ENCODE data around the gene RPE. TPM values are rescaled to one million over a fixed set of nuclear protein-coding genes. Genes with fewer than 3 reads are reported as not detected.

Gene RPE
- total RNA-seq, 1 experiment from 2014 or later: 94.9 TPM

DNA sequence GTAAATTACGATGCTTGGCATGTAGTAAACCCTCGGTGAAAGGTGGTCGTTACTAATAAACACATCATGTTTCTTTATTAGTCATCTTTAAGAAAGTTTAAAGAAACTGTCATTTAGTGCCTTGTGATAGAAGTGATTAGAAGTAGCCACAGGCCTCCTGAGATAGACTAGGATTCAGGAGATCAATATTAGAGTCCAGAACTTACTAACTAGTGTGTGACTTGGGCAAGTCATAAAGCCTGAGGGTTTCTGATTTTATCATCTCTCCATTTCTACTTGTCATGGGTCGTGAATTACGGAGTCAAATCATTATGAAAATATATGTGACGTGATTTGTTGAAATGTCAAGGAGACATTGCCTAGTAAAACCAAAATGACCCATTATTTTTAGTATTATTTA, 6.7 kb downstream of the RPE start:
- H3K4me1 Mint-ChIP-seq (ENCODE audit: low read depth, unreplicated experiment): peaks cover 40% of the 10 kb centered on the region
- peaks cover 32% of the 10 kb centered on the region for H3K36me3 Mint-ChIP-seq (ENCODE audit: insufficient read depth, unreplicated experiment)
- H3K9me3 Mint-ChIP-seq (ENCODE audit: low read depth, unreplicated experiment): no peaks in the 10 kb centered on the region
- DNase-seq: no peak
- H3K27me3 Mint-ChIP-seq (ENCODE audit: unreplicated experiment): no peaks in the 10 kb centered on the region
- no peak overlapping the region for H3K27ac Mint-ChIP-seq (ENCODE audit: unreplicated experiment)
- CTCF ChIA-PET: no interaction called here
- BruUV-seq (replicated peaks): no TSS peak
- TF ChIP-seq, protein P1, sequence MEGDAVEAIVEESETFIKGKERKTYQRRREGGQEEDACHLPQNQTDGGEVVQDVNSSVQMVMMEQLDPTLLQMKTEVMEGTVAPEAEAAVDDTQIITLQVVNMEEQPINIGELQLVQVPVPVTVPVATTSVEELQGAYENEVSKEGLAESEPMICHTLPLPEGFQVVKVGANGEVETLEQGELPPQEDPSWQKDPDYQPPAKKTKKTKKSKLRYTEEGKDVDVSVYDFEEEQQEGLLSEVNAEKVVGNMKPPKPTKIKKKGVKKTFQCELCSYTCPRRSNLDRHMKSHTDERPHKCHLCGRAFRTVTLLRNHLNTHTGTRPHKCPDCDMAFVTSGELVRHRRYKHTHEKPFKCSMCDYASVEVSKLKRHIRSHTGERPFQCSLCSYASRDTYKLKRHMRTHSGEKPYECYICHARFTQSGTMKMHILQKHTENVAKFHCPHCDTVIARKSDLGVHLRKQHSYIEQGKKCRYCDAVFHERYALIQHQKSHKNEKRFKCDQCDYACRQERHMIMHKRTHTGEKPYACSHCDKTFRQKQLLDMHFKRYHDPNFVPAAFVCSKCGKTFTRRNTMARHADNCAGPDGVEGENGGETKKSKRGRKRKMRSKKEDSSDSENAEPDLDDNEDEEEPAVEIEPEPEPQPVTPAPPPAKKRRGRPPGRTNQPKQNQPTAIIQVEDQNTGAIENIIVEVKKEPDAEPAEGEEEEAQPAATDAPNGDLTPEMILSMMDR (IDR thresholded peaks at IDR 0.05; ENCODE audit: unreplicated experiment): no peak
- intact Hi-C loops (cut with micrococcal nuclease; ENCODE audit: unreplicated experiment): no loop called here
- no peak overlapping the region for H3K4me3 Mint-ChIP-seq (ENCODE audit: low read depth, unreplicated experiment)

DNA sequence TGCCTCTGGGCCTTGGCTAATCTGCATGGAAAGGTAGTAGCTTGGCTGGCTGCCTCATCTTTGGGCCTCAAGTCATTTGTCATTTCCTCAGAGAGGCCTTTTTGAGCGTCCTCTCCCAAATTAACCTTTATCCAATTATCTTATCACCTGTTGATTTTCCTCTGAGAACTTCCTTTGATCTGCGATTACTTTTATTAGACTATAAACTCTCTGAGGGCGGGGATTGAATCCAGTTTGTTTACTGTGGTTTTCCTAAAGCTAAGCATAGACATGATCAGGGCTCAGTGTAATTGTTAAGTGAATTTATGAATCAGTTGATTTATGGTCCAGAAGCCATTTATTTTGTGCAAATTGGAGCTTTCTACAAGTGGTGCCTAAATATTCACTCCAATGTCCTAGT, 7.5 kb downstream of the RPE start:
- DNase-seq: no peak
- H3K9me3 Mint-ChIP-seq (ENCODE audit: low read depth, unreplicated experiment): no peaks in the 10 kb centered on the region
- no peaks in the 10 kb centered on the region for H3K27me3 Mint-ChIP-seq (ENCODE audit: unreplicated experiment)
- H3K27ac Mint-ChIP-seq (ENCODE audit: unreplicated experiment): no peak overlapping the region
- no peak overlapping the region for H3K4me3 Mint-ChIP-seq (ENCODE audit: low read depth, unreplicated experiment)
- peaks cover 24% of the 10 kb centered on the region for H3K36me3 Mint-ChIP-seq (ENCODE audit: insufficient read depth, unreplicated experiment)
- H3K4me1 Mint-ChIP-seq (ENCODE audit: low read depth, unreplicated experiment): peaks cover 32% of the 10 kb centered on the region
- CTCF ChIA-PET: interaction anchor here (1.0 kb wide), 1 partner anchor 11 kb away, joined by 3 read pairs; no protein-coding TSS in a partner anchor
- intact Hi-C loops (cut with micrococcal nuclease; ENCODE audit: unreplicated experiment): no loop called here
- no TSS peak for BruUV-seq (replicated peaks)
- TF ChIP-seq, protein P1 (IDR thresholded peaks at IDR 0.05; ENCODE audit: unreplicated experiment): no peak

DNA sequence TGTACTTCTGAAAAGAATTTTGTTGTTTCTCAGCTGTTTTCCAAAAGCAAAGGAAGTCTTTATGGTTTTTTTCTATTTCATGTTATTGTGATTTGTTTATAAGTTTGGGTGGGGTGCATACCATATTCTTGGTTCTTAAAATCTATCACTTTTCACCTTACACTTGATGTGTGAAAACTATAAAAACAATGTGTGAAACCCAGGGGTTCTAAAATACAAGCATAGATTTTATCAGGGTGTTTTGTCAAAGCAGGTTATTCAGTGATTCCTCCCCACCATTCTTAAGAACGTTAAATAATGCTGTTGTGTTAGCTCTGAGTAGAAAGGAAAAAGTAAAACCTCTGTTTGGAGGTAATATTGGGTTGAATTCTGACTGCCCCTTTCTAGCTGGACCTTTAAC, 17.7 kb downstream of the RPE start:
- DNase-seq: no peak
- Mint-ChIP-seq H3K4me1 (ENCODE audit: low read depth, unreplicated experiment) (no peaks in the 10 kb centered on the region), H3K9me3 (ENCODE audit: low read depth, unreplicated experiment) (no peaks in the 10 kb centered on the region), H3K36me3 (ENCODE audit: insufficient read depth, unreplicated experiment) (peaks cover 52% of the 10 kb centered on the region), H3K4me3 (ENCODE audit: low read depth, unreplicated experiment) (no peak overlapping the region), H3K27me3 (ENCODE audit: unreplicated experiment) (no peaks in the 10 kb centered on the region), H3K27ac (ENCODE audit: unreplicated experiment) (no peak overlapping the region)
- no TSS peak for BruUV-seq (replicated peaks)
- TF ChIP-seq, protein P1 (IDR thresholded peaks at IDR 0.05; ENCODE audit: unreplicated experiment): no peak
- CTCF ChIA-PET: interaction anchor here (1.3 kb wide), 1 partner anchor 10 kb away, joined by 3 read pairs; no protein-coding TSS in a partner anchor
- intact Hi-C loops (cut with micrococcal nuclease; ENCODE audit: unreplicated experiment): no loop called here

DNA sequence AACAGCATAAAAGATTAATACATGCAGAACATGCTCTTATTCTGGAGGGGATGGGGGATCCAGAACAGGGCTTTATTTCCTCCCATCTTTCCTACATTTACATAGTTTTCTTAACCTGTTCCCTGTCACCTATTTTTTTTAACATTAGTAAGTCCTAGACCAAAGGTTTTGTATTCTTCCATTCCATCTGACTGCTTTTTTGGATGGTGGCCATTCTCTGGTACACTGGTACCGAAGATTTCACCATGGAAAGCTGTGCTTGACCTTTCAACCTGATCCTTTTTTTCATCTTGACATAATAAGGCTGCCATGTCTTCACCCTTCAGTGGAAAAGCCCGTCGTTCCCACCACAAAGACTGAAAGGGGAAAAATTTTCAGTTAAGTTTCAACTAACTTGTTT, 20.4 kb downstream of the RPE start:
- intact Hi-C loops (cut with micrococcal nuclease; ENCODE audit: unreplicated experiment): no loop called here
- CTCF ChIA-PET: no interaction called here
- no peaks in the 10 kb centered on the region for H3K9me3 Mint-ChIP-seq (ENCODE audit: low read depth, unreplicated experiment)
- no peaks in the 10 kb centered on the region for H3K27me3 Mint-ChIP-seq (ENCODE audit: unreplicated experiment)
- peaks cover 43% of the 10 kb centered on the region for H3K36me3 Mint-ChIP-seq (ENCODE audit: insufficient read depth, unreplicated experiment)
- no peak overlapping the region for H3K27ac Mint-ChIP-seq (ENCODE audit: unreplicated experiment)
- TF ChIP-seq, protein P1 (IDR thresholded peaks at IDR 0.05; ENCODE audit: unreplicated experiment): no peak
- H3K4me1 Mint-ChIP-seq (ENCODE audit: low read depth, unreplicated experiment): no peaks in the 10 kb centered on the region
- BruUV-seq (replicated peaks): no TSS peak
- no peak overlapping the region for H3K4me3 Mint-ChIP-seq (ENCODE audit: low read depth, unreplicated experiment)
- no peak for DNase-seq

All from Calu3 (cell line).